HG02610 (cell line): Measurements from ENCODE around the gene IRX5.

Experiments
- ATAC-seq: cut with Tn5 transposase; IDR thresholded peaks from one replicate; pipeline ENCODE4 v1.9.1; 2021; ENCODE audit warnings: mild to moderate bottlenecking, moderate library complexity; ENCODE audit not compliant: unreplicated experiment

The IRX5 gene

DNA sequence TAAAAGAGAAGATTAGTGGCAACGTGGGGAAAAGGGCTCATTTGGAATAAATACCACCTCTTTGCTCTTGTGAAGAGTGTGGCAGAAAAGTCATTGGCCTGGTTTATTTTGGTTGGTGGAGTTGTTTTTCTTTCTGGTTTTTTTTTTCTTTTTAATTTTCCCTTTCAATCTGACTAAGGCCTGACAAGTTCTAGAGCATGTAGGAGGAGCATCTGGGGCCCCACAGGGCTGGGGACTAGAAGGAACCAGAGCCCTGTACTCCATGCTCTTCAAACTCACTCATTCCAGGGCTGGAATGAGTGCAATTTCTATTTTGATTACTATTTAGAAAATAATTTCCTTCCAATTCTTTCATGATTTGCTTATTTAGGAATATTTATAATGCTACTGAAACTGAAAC is 13.3 kb downstream of the IRX5 start:
- no peak for ATAC-seq

DNA sequence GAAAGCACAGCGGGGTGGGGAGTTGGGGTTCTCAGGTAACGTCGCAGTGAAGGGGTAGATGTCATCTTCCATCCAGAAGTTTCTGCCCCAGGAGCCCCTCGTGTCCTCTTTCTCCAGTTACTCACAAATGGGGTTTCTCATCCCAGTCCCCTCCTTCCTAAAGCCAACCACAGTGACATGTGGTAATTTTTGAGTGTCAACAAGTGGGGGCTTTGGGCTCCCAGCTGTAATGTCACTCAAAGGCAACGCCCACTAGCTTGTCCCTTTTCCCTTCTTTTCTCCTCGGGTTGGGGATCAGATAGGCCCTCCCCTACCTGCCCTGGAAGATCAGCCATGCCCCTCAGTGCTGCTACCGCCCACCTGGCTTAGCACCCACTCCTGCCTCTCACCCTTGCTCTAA is 14.4 kb downstream of the IRX5 start:
- ATAC-seq = no peak

DNA sequence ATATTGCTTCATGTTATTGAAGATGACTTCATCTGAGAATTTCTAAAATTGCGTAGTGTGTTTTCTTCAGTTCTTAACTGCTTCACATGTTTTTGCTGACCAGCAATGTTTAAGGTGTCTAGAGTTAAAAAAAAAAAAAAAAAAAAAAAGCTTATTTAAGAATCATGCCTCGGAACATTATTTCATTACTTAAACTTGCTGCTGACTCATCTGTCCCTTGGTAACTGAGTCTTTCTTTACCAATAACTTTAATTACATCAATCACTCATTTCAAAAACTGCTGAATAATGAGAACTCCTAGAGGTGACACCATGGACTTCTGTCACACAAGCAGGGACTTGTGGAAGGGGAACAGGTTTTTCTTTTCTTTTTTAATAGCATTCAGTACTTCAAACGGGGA is 16.2 kb downstream of the IRX5 start:
- ATAC-seq = no peak

DNA sequence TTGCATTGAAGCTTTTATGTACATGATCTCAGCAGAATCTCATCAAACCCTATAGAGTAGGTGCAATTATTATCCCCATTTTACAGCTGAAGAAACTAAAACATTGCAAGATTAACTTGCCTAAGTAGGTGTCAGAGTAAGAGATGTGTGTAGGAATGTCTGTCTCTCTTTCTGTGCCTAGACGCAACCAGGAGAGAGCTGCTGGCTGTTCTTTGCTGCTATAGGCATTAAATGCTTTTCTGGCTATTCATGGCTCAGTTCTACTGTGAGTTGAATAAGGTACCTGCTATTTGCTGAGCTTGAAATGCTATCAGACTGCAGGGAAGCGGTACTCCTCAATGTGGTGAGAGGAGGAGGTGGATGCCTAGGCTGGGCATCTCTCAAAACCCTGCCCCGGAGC is 17.0 kb downstream of the IRX5 start:
- no peak for ATAC-seq

DNA sequence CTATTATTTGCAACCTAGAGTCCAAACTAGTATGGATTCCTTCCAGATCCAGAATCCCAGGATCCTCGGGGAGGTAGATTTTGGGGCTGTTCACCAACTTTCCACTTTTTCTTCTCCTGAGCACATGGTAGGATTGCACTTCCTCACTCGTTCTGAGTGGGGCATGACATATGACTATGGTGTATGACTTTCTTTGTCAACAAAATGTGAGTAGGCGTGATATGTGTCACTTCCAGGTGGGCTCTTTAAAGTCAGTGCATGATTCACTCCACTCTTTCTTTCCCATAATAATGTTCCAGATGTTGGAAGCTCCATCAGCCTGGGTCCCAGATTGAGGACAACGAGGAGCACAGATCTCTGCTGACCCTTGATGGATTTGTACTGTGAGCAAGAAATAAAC is 21.5 kb downstream of the IRX5 start:
- no peak for ATAC-seq

DNA sequence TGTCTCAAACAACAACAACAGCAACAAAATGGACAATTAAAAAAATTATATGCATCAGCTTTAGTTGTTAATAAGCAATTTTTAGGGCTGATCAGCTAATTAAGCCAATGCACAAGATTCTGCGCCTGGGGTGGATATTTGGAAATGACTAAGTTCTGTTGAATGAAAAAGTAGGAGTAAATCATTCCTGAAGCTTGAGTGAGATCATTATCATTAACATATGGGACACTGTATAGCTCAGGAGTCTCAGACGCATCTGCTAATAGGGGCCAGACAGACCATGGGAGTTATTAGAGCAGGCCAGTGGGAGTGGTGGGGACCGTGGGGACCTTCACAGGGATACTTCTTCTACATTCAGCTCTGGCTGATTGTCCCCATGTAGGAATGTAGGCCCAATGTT is 22.8 kb downstream of the IRX5 start:
- ATAC-seq = no peak

DNA sequence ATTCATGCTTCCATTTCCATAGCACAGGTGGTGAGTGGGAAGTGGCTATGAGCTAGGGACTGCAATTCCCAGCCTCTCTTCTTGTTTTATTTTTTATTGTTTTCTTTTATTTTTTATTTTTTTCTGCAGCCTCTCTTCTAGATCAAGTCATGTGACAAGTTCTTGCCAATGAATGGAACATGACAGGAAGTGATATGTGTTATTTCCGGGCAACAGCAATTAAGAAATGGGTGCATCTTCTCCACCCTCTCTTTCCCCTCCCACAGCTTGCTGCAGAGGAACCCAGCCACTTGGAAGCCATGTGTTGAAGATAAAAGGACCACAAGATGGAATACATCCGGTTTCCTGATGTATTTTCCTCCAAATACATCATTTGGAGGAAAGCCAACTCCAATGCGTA is 23.6 kb downstream of the IRX5 start:
- no peak for ATAC-seq

DNA sequence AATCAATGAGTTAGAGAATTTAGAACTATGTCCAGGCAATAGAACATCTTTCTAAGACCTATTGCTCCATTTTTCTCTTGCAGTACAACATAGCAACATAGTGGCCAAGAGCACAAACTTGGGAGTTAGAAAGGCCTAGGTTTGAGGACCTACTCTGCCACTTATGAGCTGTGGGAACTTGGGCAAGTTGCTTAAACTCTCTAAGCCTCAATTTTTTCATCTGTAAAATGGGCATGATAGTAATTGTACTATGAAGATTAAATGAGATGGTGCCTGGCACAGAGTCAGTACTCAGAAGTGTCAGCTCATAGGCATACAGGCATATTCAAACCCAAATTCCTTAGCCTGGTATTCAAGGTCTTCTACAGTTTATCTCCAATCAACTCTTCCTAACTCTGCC is 25.1 kb downstream of the IRX5 start:
- ATAC-seq = no peak

DNA sequence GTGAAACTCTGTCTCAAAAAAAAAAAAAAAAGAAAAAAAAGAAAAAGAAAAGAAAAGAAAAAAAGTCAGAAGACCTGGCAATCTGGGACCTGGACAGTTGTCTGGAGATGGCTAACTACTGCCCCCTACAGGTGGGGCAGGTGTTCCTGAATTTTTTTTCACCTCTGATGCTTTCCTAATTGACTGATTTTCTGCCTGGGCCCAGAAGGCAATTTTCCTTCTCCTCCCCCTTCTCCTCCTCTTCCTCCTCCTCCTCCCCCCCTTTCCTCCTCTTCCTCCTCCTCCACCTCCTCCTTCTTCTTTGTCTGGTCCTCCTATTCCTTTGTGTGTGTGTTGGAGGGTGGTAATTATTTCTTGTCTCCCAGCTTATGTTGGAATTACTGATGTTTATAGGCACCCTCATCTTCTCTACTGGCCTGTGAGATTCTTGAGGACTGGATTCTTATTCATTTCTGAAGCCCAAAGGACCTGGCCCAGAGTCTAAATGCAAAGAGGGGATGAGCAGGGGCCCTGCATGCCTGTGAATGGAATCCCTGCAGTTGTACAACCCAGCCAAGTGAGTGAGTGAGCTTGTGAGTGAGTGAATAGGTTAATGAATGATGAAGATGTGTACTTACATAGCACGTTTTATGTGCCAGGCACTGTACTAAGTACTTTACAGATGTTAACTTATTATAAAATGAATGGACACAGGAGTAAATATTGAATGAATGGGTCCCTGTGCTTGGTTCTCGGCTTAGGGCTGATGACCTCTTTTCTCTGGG is 26.9 kb downstream of the IRX5 start:
- no peak for ATAC-seq

DNA sequence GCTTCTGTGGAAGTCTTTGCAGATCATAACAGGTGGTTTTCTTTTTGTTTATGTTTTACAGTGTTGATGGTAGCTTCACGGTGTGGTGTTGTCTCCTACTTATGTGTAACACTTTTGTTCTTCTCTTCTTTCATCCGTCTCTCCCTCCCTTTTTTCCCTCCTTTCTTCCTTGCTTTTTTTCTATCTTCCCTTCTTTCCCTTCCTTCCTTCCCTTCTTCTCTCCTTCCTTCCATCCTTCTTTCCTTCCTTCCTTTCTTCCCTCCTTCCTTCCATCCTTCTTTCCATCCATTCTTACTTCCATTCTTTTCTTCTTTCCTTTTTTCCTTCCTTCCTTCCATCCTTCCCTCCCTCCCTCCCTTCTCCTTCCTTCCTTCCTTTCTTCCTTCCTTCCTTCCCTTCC is 31.4 kb downstream of the IRX5 start:
- no peak for ATAC-seq

DNA sequence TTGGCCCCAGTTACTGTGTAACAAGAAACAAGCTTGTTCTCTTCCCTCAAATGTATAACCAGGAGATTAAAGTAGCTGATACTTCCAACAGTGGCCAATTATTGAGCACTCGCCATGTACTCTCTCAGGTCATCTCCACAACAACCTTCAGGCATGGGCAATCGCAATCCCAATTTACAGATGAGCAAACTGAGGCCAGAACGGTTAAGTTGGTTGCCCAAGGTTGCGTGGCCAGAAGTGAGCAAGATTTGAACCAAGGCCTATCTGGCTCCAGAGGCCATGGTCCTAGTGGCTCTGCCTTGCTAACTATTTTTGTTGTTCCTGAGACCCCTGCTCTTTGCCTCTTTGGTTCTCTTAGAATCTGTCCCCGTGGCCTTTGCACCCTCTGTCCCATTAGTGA is 33.6 kb downstream of the IRX5 start:
- ATAC-seq = no peak

DNA sequence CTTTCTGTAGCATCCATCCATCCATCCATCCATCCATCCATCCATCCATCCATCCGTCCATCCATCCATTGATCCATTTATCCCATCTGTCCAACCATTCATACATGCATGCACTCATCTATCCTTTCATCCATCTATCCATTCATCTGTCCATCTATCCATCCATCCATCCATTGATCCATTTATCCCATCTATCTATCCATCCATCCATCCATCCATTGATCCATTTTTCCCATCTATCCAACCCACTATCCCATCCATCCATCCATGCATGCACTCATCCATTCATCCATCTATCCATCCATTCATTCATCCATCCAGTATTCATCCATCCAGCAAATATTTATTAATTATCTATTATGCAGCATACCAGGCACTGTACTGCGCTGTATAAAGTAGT is 34.8 kb downstream of the IRX5 start:
- no peak for ATAC-seq

DNA sequence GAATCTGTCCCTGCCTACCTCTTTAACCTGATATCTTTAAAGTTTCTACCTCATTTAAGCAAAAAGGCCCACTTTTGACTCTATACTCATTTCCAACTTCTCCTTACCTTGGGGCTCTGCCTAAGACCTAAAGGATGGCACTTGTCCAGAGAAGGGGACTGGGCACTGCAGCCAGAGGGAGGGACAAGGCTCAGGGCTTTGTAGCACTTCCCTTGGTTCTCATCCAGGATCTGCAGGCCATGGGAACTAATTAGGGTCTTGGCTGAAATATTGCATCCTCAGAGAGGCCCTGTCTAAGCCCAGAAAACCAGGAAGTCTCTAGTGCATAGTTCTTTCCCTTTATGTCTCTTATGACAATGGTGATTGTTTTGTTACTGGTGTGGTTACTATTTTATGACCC is 37.3 kb downstream of the IRX5 start:
- no peak for ATAC-seq

DNA sequence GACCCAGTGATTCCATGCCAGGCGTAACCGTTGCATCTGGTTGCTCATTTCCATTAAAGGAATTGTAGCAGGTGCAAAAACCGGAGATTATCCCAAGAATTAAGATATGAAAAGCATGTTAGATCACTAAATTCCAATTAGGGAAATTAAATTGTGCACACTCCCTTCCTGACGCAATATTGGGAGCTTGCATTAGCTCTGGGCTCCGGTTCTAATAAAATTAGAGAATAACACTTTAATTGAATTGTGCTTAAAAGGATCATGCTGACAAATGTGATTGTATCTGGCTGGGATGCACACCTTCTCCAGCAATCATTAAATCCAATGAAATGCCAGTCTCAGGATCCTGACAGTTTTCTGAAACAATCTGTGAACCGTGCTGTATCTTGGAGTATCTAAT is 38.1 kb downstream of the IRX5 start:
- ATAC-seq = no peak

DNA sequence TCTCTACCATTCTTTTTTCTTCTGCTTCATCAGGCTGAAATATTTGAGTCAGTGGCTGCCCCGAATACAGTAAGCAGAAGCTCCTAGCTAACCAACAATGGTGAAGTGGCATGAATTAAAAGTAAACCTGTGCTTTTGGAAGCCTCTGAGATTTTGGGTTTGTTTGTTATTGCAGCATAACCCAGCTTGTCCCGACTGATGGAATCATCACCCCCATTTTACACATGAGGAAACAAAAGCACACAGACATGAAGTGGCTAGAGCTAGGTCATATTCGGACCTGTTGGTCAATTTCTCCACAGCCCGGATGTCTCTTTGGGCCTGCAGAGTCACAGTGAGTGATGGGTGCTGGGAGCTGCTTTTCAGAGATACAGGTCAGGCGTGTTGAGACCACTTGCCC is 39.4 kb downstream of the IRX5 start:
- ATAC-seq = no peak

DNA sequence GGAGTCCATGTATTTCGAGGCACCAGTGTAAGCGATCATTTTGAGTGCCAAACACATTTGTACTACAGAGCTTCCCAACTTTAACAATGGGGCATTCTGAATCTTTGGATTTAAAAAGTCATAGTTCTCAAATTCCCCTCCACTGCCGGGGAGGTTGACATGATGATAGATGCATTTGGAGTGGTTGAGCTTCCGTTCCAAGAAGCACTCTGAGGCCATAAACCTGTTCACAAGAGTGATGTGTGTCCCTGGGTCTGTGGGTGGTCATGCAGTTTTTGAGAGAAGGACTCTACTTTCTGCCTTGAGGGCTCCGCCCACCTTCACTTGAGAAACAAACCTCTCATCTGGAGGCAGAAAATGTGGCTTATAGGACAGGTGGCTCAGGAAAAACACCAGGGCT is 43.7 kb downstream of the IRX5 start:
- ATAC-seq = no peak

DNA sequence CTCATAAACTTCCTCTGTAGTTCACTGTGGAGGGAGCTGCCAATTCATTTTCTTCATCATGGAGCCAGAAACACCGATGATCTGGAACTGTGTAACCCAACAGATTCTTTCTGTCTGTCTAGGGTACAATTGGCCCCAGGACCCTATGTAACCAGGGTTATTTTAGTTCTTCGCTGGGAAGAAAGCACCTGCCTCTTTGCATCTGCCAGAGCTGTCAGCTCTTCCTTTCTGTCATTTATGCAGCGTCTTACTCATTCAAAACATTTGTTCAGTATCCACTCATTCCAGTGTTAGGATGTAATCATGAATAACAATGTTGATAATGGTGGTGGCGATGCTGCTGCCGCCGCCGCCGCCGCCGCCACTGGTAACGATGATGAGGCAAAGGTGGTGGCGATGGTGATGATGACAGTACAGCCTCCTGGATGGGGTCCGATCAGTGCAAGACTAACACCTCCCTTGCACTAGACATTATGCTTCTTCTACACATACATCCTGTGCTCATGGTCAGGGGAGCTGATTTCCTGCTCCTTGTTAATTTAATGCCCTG is 46.1 kb downstream of the IRX5 start:
- ATAC-seq = no peak

DNA sequence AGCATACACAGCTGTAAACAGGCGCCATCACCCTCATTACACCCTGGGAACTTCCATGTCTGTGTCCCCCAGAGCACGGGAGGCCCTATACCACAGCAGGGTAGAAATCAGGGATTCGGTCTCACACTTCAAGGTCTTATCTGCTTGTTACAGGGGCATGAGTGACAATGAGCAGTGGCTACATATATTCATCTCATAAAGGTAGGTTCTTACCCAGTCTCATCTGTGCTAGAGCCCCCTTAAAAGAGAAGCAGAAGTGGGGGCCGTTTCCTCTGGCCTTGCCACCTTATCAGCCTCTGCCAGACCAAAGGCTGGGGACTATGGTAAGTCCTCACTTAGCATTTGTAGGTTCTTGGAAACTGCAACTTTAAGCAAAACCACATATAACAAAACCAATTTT is 46.5 kb downstream of the IRX5 start:
- no peak for ATAC-seq

DNA sequence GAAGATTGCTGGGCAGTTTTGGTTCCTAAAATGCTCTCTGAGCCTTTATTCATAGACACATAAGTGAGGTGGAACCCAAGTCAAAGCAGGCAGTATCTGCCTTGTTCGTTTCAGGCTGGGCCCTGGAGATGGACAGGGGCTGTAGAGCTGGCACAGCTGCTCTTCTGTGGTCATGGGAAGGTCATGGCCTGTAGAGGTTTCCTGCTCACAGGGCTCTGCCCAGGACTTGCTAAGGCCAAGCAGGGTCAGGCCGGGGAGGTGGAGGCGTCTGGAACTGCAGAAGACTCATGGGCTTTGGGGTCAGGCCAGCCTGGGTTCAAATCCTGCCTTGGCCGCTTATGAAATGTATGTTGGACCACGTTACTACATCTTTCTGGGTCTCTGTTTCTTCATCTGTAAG is 50.2 kb downstream of the IRX5 start:
- no peak for ATAC-seq
